Measurements from ENCODE around the gene IKZF2.

DNA sequence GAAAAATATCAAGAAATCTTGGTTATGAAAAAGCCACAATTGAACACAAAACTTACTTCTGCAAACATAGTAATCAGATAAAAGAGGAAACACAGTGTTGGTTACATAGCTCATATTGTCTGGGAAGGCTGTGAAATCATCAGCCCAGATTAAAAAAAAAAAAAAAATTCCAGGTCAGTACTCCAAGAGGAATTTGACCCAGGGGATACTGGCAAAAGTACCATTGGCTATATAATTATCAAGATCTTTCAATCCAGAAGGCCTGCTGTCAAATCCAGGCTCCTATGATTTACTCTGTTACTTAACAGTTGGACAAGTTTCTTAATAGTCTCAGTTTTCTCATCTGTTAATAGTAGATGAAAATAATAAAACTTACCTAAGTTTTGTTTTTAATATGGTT, 12.9 kb upstream of the IKZF2 start:
- TF ChIP-seq, protein P1, sequence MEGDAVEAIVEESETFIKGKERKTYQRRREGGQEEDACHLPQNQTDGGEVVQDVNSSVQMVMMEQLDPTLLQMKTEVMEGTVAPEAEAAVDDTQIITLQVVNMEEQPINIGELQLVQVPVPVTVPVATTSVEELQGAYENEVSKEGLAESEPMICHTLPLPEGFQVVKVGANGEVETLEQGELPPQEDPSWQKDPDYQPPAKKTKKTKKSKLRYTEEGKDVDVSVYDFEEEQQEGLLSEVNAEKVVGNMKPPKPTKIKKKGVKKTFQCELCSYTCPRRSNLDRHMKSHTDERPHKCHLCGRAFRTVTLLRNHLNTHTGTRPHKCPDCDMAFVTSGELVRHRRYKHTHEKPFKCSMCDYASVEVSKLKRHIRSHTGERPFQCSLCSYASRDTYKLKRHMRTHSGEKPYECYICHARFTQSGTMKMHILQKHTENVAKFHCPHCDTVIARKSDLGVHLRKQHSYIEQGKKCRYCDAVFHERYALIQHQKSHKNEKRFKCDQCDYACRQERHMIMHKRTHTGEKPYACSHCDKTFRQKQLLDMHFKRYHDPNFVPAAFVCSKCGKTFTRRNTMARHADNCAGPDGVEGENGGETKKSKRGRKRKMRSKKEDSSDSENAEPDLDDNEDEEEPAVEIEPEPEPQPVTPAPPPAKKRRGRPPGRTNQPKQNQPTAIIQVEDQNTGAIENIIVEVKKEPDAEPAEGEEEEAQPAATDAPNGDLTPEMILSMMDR (IDR thresholded peaks at IDR 0.05) = no peak
- TF ChIP-seq POLR2A (IDR thresholded peaks at IDR 0.05) = no peak

All from uterus (tissue), 2 donors.